Prostate gland (tissue), 2 donors: ENCODE measurements around the gene SMIM14.

Source experiments
- POLR2A ChIP-seq: fragments of 450-650 bp; IDR thresholded peaks from one replicate; pipeline ENCODE4 v1.6.1; 2016; ENCODE audit warnings: antibody characterized with exemption, mild to moderate bottlenecking
- POLR2AphosphoS5 ChIP-seq: sonication (generic); formaldehyde crosslinking; IDR thresholded peaks from one replicate; pipeline ENCODE4 v1.6.1; 2017; ENCODE audit warnings: antibody characterized with exemption
- TF ChIP-seq, protein P1 (sequence below), 4 experiments: fragments of 200-600 bp in 2 of 4; fragments of 450-650 bp in 2 of 4; sonication (generic) in 2 of 4; IDR thresholded peaks; 1 replicate in 3 of 4; 2 replicates in 1 of 4; pipeline ENCODE4 v1.5.1; 2016 to 2019; ENCODE audit warnings: antibody characterized with exemption in 4 of 4, mild to moderate bottlenecking in 2 of 4, moderate library complexity in 2 of 4

GRCh38 chr4:39609454-39609931 lies 29.2 kb downstream of the SMIM14 start:
- TF ChIP-seq, protein P1, sequence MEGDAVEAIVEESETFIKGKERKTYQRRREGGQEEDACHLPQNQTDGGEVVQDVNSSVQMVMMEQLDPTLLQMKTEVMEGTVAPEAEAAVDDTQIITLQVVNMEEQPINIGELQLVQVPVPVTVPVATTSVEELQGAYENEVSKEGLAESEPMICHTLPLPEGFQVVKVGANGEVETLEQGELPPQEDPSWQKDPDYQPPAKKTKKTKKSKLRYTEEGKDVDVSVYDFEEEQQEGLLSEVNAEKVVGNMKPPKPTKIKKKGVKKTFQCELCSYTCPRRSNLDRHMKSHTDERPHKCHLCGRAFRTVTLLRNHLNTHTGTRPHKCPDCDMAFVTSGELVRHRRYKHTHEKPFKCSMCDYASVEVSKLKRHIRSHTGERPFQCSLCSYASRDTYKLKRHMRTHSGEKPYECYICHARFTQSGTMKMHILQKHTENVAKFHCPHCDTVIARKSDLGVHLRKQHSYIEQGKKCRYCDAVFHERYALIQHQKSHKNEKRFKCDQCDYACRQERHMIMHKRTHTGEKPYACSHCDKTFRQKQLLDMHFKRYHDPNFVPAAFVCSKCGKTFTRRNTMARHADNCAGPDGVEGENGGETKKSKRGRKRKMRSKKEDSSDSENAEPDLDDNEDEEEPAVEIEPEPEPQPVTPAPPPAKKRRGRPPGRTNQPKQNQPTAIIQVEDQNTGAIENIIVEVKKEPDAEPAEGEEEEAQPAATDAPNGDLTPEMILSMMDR (IDR thresholded peaks at IDR 0.05): no peak
- TF ChIP-seq POLR2AphosphoS5 (no peak), POLR2A (no peak)
